ENCODE measurements around the gene CLEC4E. TPM values are rescaled to one million over a fixed set of nuclear protein-coding genes. Genes with fewer than 3 reads are reported as not detected.
"Not testable (repeated sequence)": the region's sequence is repeated elsewhere in the genome, so short reads cannot be mapped to it uniquely, and the experiment has no call there.

CLEC4E gene
- not detected for total RNA-seq

GRCh38 chr12:8540831-8541230 lies at the start of gene CLEC4E:
Gene CLEC4E (minus strand): TSS chr12:8540905. CDS start chr12:8540797, 108 bp downstream.
- ATAC-seq (replicated peaks); H3K27ac Mint-ChIP-seq; H3K4me1 Mint-ChIP-seq; H3K9me3 Mint-ChIP-seq; H3K36me3 Mint-ChIP-seq (ENCODE audit: low read depth): not testable (repeated sequence)
- H3K27me3 Mint-ChIP-seq, result peaks cover 26% of the 10 kb centered on the region
- H3K4me3 Mint-ChIP-seq, result peak within 1 kb of the TSS; percentile 5

- H3K27me3 Mint-ChIP-seq, result no peaks in the 10 kb centered on the region
- ATAC-seq (replicated peaks), result no peak
- no peaks in the 10 kb centered on the region for H3K4me1 Mint-ChIP-seq
- H3K27ac Mint-ChIP-seq, result no peak overlapping the region
- no peaks in the 10 kb centered on the region for H3K36me3 Mint-ChIP-seq (ENCODE audit: low read depth)
- no peaks in the 10 kb centered on the region for H3K9me3 Mint-ChIP-seq
- H3K4me3 Mint-ChIP-seq, result no peak overlapping the region
Observed at GRCh38 chr12:8589679-8590078, 49.0 kb upstream of the CLEC4E start.

GRCh38 chr12:8584478-8584877 lies 43.8 kb upstream of the CLEC4E start:
- not testable (repeated sequence) for ATAC-seq (replicated peaks); H3K4me1 Mint-ChIP-seq; H3K36me3 Mint-ChIP-seq (ENCODE audit: low read depth); H3K27ac Mint-ChIP-seq; H3K27me3 Mint-ChIP-seq; H3K9me3 Mint-ChIP-seq; H3K4me3 Mint-ChIP-seq

- ATAC-seq (replicated peaks), result no peak
- H3K27me3 Mint-ChIP-seq, result no peaks in the 10 kb centered on the region
- no peaks in the 10 kb centered on the region for H3K9me3 Mint-ChIP-seq
- H3K36me3 Mint-ChIP-seq (ENCODE audit: low read depth), result no peaks in the 10 kb centered on the region
- no peaks in the 10 kb centered on the region for H3K4me1 Mint-ChIP-seq
- no peak overlapping the region for H3K27ac Mint-ChIP-seq
- no peak overlapping the region for H3K4me3 Mint-ChIP-seq
Observed at GRCh38 chr12:8584004-8584403, 43.3 kb upstream of the CLEC4E start.

GRCh38 chr12:8581098-8581784 lies 40.5 kb upstream of the CLEC4E start:
- H3K27ac Mint-ChIP-seq, result no peak overlapping the region
- ATAC-seq (replicated peaks), result no peak
- no peaks in the 10 kb centered on the region for H3K9me3 Mint-ChIP-seq
- no peaks in the 10 kb centered on the region for H3K4me1 Mint-ChIP-seq
- no peaks in the 10 kb centered on the region for H3K27me3 Mint-ChIP-seq
- H3K4me3 Mint-ChIP-seq, result no peak overlapping the region
- H3K36me3 Mint-ChIP-seq (ENCODE audit: low read depth), result no peaks in the 10 kb centered on the region

GRCh38 chr12:8577879-8578278 lies 37.2 kb upstream of the CLEC4E start:
- ATAC-seq (replicated peaks), result no peak
- Mint-ChIP-seq H3K4me1 (peaks cover under 1% of the 10 kb centered on the region), H3K4me3 (no peak overlapping the region), H3K27ac (no peak overlapping the region), H3K36me3 (ENCODE audit: low read depth) (no peaks in the 10 kb centered on the region), H3K9me3 (no peaks in the 10 kb centered on the region), H3K27me3 (no peaks in the 10 kb centered on the region)

- Mint-ChIP-seq H3K4me1 (peaks cover 12% of the 10 kb centered on the region), H3K4me3 (peak overlapping the region; percentile 37), H3K27ac (no peak overlapping the region), H3K36me3 (ENCODE audit: low read depth) (no peaks in the 10 kb centered on the region), H3K27me3 (no peaks in the 10 kb centered on the region), H3K9me3 (no peaks in the 10 kb centered on the region)
- peak; percentile 46 for ATAC-seq (replicated peaks)
Observed at GRCh38 chr12:8572507-8572906, 31.8 kb upstream of the CLEC4E start.

GRCh38 chr12:8566525-8566924 lies 25.8 kb upstream of the CLEC4E start:
- H3K4me3 Mint-ChIP-seq, result no peak overlapping the region
- peaks cover 4% of the 10 kb centered on the region for H3K27me3 Mint-ChIP-seq
- no peaks in the 10 kb centered on the region for H3K4me1 Mint-ChIP-seq
- H3K27ac Mint-ChIP-seq, result no peak overlapping the region
- no peaks in the 10 kb centered on the region for H3K9me3 Mint-ChIP-seq
- H3K36me3 Mint-ChIP-seq (ENCODE audit: low read depth), result no peaks in the 10 kb centered on the region
- ATAC-seq (replicated peaks), result no peak

GRCh38 chr12:8566052-8566451 lies 25.3 kb upstream of the CLEC4E start:
- H3K27ac Mint-ChIP-seq; ATAC-seq (replicated peaks); H3K4me1 Mint-ChIP-seq; H3K36me3 Mint-ChIP-seq (ENCODE audit: low read depth); H3K4me3 Mint-ChIP-seq; H3K9me3 Mint-ChIP-seq; H3K27me3 Mint-ChIP-seq: not testable (repeated sequence)

GRCh38 chr12:8564656-8565055 lies 24.0 kb upstream of the CLEC4E start:
- Mint-ChIP-seq H3K4me3 (no peak overlapping the region), H3K9me3 (no peaks in the 10 kb centered on the region), H3K27ac (no peak overlapping the region), H3K36me3 (ENCODE audit: low read depth) (no peaks in the 10 kb centered on the region), H3K27me3 (peaks cover 10% of the 10 kb centered on the region), H3K4me1 (no peaks in the 10 kb centered on the region)
- no peak for ATAC-seq (replicated peaks)

- ATAC-seq (replicated peaks), result no peak
- no peaks in the 10 kb centered on the region for H3K36me3 Mint-ChIP-seq (ENCODE audit: low read depth)
- H3K4me1 Mint-ChIP-seq, result no peaks in the 10 kb centered on the region
- H3K27ac Mint-ChIP-seq, result no peak overlapping the region
- H3K9me3 Mint-ChIP-seq, result no peaks in the 10 kb centered on the region
- no peak overlapping the region for H3K4me3 Mint-ChIP-seq
- H3K27me3 Mint-ChIP-seq, result peaks cover 10% of the 10 kb centered on the region
Observed at GRCh38 chr12:8563356-8563755, 22.7 kb upstream of the CLEC4E start.

GRCh38 chr12:8562310-8562709 lies 21.6 kb upstream of the CLEC4E start:
- H3K27ac Mint-ChIP-seq, result no peak overlapping the region
- no peaks in the 10 kb centered on the region for H3K9me3 Mint-ChIP-seq
- peaks cover 10% of the 10 kb centered on the region for H3K27me3 Mint-ChIP-seq
- ATAC-seq (replicated peaks), result no peak
- H3K4me3 Mint-ChIP-seq, result no peak overlapping the region
- no peaks in the 10 kb centered on the region for H3K4me1 Mint-ChIP-seq
- no peaks in the 10 kb centered on the region for H3K36me3 Mint-ChIP-seq (ENCODE audit: low read depth)

GRCh38 chr12:8561011-8561410 lies 20.3 kb upstream of the CLEC4E start:
- Mint-ChIP-seq H3K36me3 (ENCODE audit: low read depth) (no peaks in the 10 kb centered on the region), H3K9me3 (no peaks in the 10 kb centered on the region), H3K4me3 (no peak overlapping the region), H3K27me3 (peaks cover 10% of the 10 kb centered on the region), H3K4me1 (no peaks in the 10 kb centered on the region), H3K27ac (no peak overlapping the region)
- ATAC-seq (replicated peaks), result no peak

- Mint-ChIP-seq H3K4me1 (no peaks in the 10 kb centered on the region), H3K27me3 (peaks cover 10% of the 10 kb centered on the region), H3K27ac (no peak overlapping the region), H3K9me3 (no peaks in the 10 kb centered on the region), H3K36me3 (ENCODE audit: low read depth) (no peaks in the 10 kb centered on the region), H3K4me3 (no peak overlapping the region)
- ATAC-seq (replicated peaks), result no peak
Observed at GRCh38 chr12:8559676-8560075, 19.0 kb upstream of the CLEC4E start.

- Mint-ChIP-seq H3K27me3 (peaks cover 6% of the 10 kb centered on the region), H3K36me3 (ENCODE audit: low read depth) (no peaks in the 10 kb centered on the region), H3K27ac (no peak overlapping the region), H3K9me3 (no peaks in the 10 kb centered on the region), H3K4me3 (no peak overlapping the region), H3K4me1 (no peaks in the 10 kb centered on the region)
- ATAC-seq (replicated peaks), result peak; percentile 45
Observed at GRCh38 chr12:8556531-8557097, 15.9 kb upstream of the CLEC4E start.
